GM12874 (cell line): Measurements from ENCODE around the gene IMMP2L.

Experiments
- TF ChIP-seq, protein P1 (sequence below): IDR thresholded peaks from 2 replicates; pipeline ENCODE4 v1.5.1; 2011; ENCODE audit warnings: low read depth, mild to moderate bottlenecking, control low read depth, low read length, moderate library complexity; ENCODE audit not compliant: insufficient read depth

Gene IMMP2L

DNA sequence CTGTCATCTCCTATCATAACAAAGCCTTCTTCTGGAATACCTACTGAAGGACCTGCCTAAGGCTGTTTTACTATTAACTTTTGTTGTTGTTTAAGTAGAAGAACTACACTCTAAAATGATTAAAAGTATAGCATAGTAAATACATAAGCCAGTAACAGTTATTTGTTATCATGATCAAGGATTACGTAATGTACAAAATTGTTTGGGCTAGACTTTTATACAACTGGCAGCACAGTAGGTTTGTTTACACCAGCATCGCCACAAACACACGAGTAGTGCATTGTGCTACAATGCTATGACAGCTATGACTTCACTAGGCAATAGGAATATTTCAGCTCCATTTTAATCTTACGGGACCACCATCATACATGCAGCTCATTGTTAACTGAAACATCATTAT lies 302.3 kb downstream of the IMMP2L start:
- TF ChIP-seq, protein P1, sequence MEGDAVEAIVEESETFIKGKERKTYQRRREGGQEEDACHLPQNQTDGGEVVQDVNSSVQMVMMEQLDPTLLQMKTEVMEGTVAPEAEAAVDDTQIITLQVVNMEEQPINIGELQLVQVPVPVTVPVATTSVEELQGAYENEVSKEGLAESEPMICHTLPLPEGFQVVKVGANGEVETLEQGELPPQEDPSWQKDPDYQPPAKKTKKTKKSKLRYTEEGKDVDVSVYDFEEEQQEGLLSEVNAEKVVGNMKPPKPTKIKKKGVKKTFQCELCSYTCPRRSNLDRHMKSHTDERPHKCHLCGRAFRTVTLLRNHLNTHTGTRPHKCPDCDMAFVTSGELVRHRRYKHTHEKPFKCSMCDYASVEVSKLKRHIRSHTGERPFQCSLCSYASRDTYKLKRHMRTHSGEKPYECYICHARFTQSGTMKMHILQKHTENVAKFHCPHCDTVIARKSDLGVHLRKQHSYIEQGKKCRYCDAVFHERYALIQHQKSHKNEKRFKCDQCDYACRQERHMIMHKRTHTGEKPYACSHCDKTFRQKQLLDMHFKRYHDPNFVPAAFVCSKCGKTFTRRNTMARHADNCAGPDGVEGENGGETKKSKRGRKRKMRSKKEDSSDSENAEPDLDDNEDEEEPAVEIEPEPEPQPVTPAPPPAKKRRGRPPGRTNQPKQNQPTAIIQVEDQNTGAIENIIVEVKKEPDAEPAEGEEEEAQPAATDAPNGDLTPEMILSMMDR = no peak

GRCh38 chr7:111256391-111256790 lies 305.9 kb downstream of the IMMP2L start:
- TF ChIP-seq, protein P1 = no peak

DNA sequence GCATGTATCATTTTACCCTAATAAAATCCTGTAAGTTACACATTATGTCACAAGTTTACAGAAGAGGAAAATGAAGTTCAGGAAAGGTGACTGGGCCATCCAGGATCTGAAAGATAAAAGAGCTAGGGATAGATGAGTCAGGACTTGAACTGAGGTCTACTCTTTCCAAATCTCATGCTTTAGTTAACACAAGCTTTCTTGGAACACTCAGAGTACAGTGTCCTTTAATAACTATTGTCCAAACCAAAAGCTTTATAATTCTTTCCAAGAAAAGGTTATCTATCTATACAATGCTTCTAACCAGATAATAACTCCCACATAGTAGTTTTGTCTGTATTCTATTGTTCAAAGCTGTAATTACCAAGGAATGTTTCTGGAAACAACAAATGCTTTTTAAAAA lies 306.7 kb downstream of the IMMP2L start:
- TF ChIP-seq, protein P1 = no peak

DNA sequence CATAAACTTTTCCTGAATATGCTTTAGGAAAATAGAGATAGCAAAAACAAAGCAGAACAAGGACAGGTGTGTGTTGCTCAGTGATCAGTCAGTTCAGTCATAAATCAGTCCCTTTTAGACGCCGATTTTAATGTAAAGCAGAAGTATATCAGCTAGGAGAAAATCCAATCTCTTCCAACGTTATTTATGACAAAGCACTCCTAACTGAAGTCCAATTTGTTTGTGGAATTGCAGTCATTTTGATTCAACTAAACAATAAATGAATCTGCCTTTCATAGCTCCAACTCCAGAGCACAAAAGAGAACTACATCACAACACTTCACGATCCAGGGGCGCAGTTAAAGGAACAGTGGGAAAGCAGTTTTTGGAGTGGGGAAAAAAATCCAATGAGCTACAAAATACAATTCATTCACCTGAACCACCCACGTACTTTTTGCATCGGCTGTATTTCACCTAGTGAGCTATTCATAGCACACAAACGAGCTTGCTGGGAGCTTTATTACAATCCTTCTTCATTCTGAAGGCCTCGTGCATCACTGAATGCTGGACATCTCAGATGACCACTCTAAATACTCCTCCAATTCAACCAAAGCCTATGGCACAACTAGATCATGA lies 320.0 kb downstream of the IMMP2L start:
- TF ChIP-seq, protein P1 = no peak

DNA sequence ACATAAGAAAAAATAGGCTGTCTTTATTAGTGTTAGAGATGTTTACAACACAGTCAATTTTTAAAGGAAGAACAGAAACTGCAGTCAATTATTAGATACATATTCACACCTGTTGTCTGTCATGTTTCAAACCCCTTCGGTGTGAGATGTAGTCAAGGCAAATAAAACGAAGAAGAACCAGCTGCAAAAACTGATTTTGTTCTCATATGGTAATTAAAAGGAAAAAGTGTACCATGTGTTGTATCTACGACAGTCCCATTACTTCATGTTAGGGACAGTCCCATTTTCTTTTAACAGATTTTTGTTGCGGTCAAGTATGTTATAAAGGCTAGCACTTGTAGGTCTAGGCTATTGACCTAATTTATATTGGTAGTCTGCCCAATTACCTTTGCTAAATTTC lies 321.9 kb downstream of the IMMP2L start:
- TF ChIP-seq, protein P1 = no peak

- TF ChIP-seq, protein P1 = no peak
Measured at GRCh38 chr7:111239437-111239836, 322.9 kb downstream of the IMMP2L start.

DNA sequence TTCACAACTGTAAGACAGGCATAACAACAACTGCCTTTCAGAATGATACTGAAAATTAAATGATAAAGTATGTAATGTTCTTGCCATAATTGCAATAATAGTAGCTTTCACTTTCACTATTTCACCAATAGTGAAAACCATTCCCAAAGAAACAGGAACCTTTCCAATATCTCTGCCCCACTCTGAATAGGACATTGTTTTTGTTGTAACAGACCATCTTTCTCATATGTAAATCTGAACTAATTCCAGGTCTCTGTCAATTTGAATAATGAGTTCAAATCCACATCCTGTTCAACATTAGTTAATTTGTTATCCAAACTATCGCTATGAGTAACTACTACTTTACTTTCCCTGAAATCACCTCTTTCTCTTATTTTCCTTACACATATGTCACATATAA lies 323.4 kb downstream of the IMMP2L start:
- TF ChIP-seq, protein P1 = no peak

GRCh38 chr7:111235709-111236108 lies 326.6 kb downstream of the IMMP2L start:
- TF ChIP-seq, protein P1 = no peak
